GM12878 (cell line): ENCODE measurements around the gene RCAN1. TPM values are rescaled to one million over a fixed set of nuclear protein-coding genes. Genes with fewer than 3 reads are reported as not detected.

Experiments used
- ATAC-seq: fragments of 200-7000 bp; cut with Tn5 transposase; 3 replicates; pipeline ENCODE4 v1.9.1; 2020; ENCODE audit warnings: mild to moderate bottlenecking, moderate library complexity
- BruUV-seq: library from RNA; stranded (reverse); fragments of 400-500 nt; replicated peaks from 2 replicates; lab custom pipeline; 2021; lab: Mats Ljungman, UMichigan
- CTCF ChIA-PET: fragments of 300-600 bp; sonication (Branson Sonifier 250); formaldehyde crosslinking; extraction: SDS; loops from one replicate; lab custom pipeline; 2021; ENCODE audit warnings: inconsistent platforms; lab: Yijun Ruan, JAX
- POLR2A ChIA-PET: fragments of 350-600 bp; formaldehyde crosslinking; extraction: SDS; loops from one replicate; lab custom pipeline; 2021; ENCODE audit warnings: inconsistent platforms; lab: Charles Lee
- RAD21 ChIA-PET: fragments of 300-600 bp; sonication (Branson Sonifier 250); formaldehyde crosslinking; loops from one replicate; lab custom pipeline; 2023; ENCODE audit warnings: antibody characterized with exemption; ENCODE audit not compliant: unreplicated experiment; lab: Charles Lee
- SMC1A ChIA-PET: fragments of 300-600 bp; sonication (Branson Sonifier 250); formaldehyde crosslinking; loops from one replicate; lab custom pipeline; 2023; ENCODE audit not compliant: unreplicated experiment, uncharacterized antibody; lab: Charles Lee
- DNase-seq: peaks from one replicate; pipeline ENCODE4 v3.0.0-alpha.2; 2011; ENCODE audit warnings: low read depth, low spot score
- FAIRE-seq: peaks from 3 replicates; lab custom pipeline; 2011; peaks lifted over from hg19 to GRCh38; lab: Jason Lieb, UNC
- H2AFZ ChIP-seq: 2 replicates; pipeline ENCODE4 v1.6.0; 2011; ENCODE audit warnings: low read depth, low read length, control low read depth; ENCODE audit not compliant: control insufficient read depth
- H3K27ac ChIP-seq: 2 replicates; pipeline ENCODE4 v1.5.1; 2011; ENCODE audit warnings: control low read depth; ENCODE audit not compliant: control insufficient read depth, insufficient read depth
- H3K27me3 ChIP-seq, 2 experiments: replicated peaks in 1 of 2; 2 replicates each; pipeline versions ENCODE4 v1.6.0 to v1.6.1; 2011; ENCODE audit warnings: low read length in 1 of 2; ENCODE audit not compliant: control insufficient read depth in 2 of 2, insufficient read depth in 2 of 2
- H3K36me3 ChIP-seq, 2 experiments: 2 replicates each; pipeline ENCODE4 v1.5.1; 2011; ENCODE audit warnings: low read length in 1 of 2; ENCODE audit not compliant: control insufficient read depth in 2 of 2, insufficient read depth in 2 of 2
- H3K4me1 ChIP-seq: 2 replicates; pipeline ENCODE4 v1.6.1; 2011; ENCODE audit warnings: mild to moderate bottlenecking, low read length, moderate library complexity, mixed read lengths; ENCODE audit not compliant: control insufficient read depth, insufficient read depth
- H3K4me2 ChIP-seq: 2 replicates; pipeline ENCODE4 v1.6.0; 2011; ENCODE audit warnings: control low read depth; ENCODE audit not compliant: control insufficient read depth, insufficient read depth
- H3K4me3 ChIP-seq: fragments of 200-600 bp; sonication (generic); 2 replicates; pipeline ENCODE4 v1.5.1; 2016
- H3K79me2 ChIP-seq: 2 replicates; pipeline ENCODE4 v1.6.0; 2011; ENCODE audit warnings: low read length; ENCODE audit not compliant: control insufficient read depth, insufficient read depth
- H3K9ac ChIP-seq: 2 replicates; pipeline ENCODE4 v1.8.0; 2011; ENCODE audit warnings: low read length, control low read depth, mixed read lengths; ENCODE audit not compliant: control insufficient read depth, insufficient read depth
- H3K9me3 ChIP-seq: replicated peaks from 3 replicates; pipeline ENCODE4 v1.5.1; 2011; ENCODE audit warnings: mild to moderate bottlenecking, low read length; ENCODE audit not compliant: control insufficient read depth, insufficient read depth
- H4K20me1 ChIP-seq: 2 replicates; pipeline ENCODE4 v1.6.0; 2011; ENCODE audit not compliant: control insufficient read depth, insufficient read depth
- ATF2 ChIP-seq: IDR thresholded peaks from 2 replicates; pipeline ENCODE4 v1.6.1; 2012; ENCODE audit warnings: low read length, inconsistent platforms
- ATF3 ChIP-seq: IDR thresholded peaks from 2 replicates; pipeline ENCODE4 v1.6.1; 2011; ENCODE audit warnings: low read depth, mild to moderate bottlenecking, low read length, moderate library complexity, borderline replicate concordance; ENCODE audit errors: extremely low read depth
- CBFB ChIP-seq: IDR thresholded peaks from 2 replicates; pipeline ENCODE4 v1.6.1; 2016; ENCODE audit warnings: antibody characterized with exemption, low read depth
- CBX3 ChIP-seq: fragments of 200-600 bp; sonication (generic); IDR thresholded peaks from 2 replicates; pipeline ENCODE4 v1.6.1; 2016; ENCODE audit warnings: low read depth, borderline replicate concordance
- CHD2 ChIP-seq: IDR thresholded peaks from 2 replicates; pipeline ENCODE4 v1.6.1; 2011; ENCODE audit warnings: low read depth, low read length, improper control_type of control experiment, borderline replicate concordance
- DPF2 ChIP-seq: fragments of 450-650 bp; IDR thresholded peaks from 2 replicates; pipeline ENCODE4 v1.6.1; 2017; ENCODE audit warnings: mild to moderate bottlenecking
- FOXM1 ChIP-seq: IDR thresholded peaks from 2 replicates; pipeline ENCODE4 v1.6.1; 2012; ENCODE audit warnings: low read depth, mild to moderate bottlenecking, inconsistent platforms, low read length, moderate library complexity
- HDAC6 ChIP-seq: fragments of 200-600 bp; sonication (generic); IDR thresholded peaks from one replicate; pipeline ENCODE4 v1.8.0; 2017; ENCODE audit warnings: antibody characterized with exemption; ENCODE audit not compliant: unreplicated experiment
- KAT2A ChIP-seq: conservative IDR thresholded peaks from 2 replicates; pipeline ENCODE4 v1.6.1; 2011; ENCODE audit warnings: low read depth, low read length; ENCODE audit not compliant: control insufficient read depth
- MEF2B ChIP-seq: fragments of 450-650 bp; IDR thresholded peaks from 2 replicates; pipeline ENCODE4 v1.6.1; 2018; ENCODE audit warnings: mild to moderate bottlenecking, moderate library complexity; ENCODE audit not compliant: partially characterized antibody, poor library complexity, severe bottlenecking
- MXI1 ChIP-seq: fragments of 150-350 bp; IDR thresholded peaks from 2 replicates; pipeline ENCODE4 v1.6.1; 2011; ENCODE audit warnings: low read depth, mild to moderate bottlenecking, inconsistent platforms, low read length, improper control_type of control experiment
- NFYB ChIP-seq: IDR thresholded peaks from 2 replicates; pipeline ENCODE4 v1.6.1; 2011; ENCODE audit warnings: low read depth, mild to moderate bottlenecking, low read length, improper control_type of control experiment, moderate library complexity; ENCODE audit not compliant: insufficient read depth
- SMAD1 ChIP-seq: fragments of 450-650 bp; IDR thresholded peaks from 2 replicates; pipeline ENCODE4 v1.6.1; 2018; ENCODE audit warnings: mild to moderate bottlenecking, low read depth; ENCODE audit not compliant: partially characterized antibody
- STAT1 ChIP-seq: fragments of 450-650 bp; conservative IDR thresholded peaks from 2 replicates; pipeline ENCODE4 v1.6.1; 2014; ENCODE audit warnings: antibody characterized with exemption, mild to moderate bottlenecking
- TCF7 ChIP-seq: IDR thresholded peaks from 2 replicates; pipeline ENCODE4 v1.6.1; 2014; ENCODE audit warnings: antibody characterized with exemption, borderline replicate concordance
- ZNF207 ChIP-seq: fragments of 450-650 bp; IDR thresholded peaks from 2 replicates; pipeline ENCODE4 v1.6.1; 2014; ENCODE audit warnings: antibody characterized with exemption, mild to moderate bottlenecking, borderline replicate concordance
- WGBS: methylation state at CpG from one replicate; pipeline ENCODE4 v1.1.6; 2016; ENCODE audit warnings: low lambda C conversion rate; ENCODE audit not compliant: insufficient replicate concordance, insufficient coverage; ENCODE audit errors: missing lambda C conversion rate; 5-methylcytosine and 5-hydroxymethylcytosine counted together
- in situ Hi-C: fragments of 300-500 bp; cut with MboI; formaldehyde crosslinking; loops from 9 replicates; pipeline ENCODE4 v1.14.3; 2018; ENCODE audit warnings: mixed read lengths
- intact Hi-C: fragments of 100-400 bp; cut with micrococcal nuclease; formaldehyde crosslinking; loops from one replicate; pipeline ENCODE4 v1.14.2; 2022; ENCODE audit not compliant: unreplicated experiment
- polyA plus RNA-seq, 11 experiments: library from polyadenylated mRNA; depleted of rRNA in 4 of 11; unstranded in 6 of 11; stranded (reverse) in 5 of 11; fragments of >200 nt; fragmentation: Nextera tagmentation in 4 of 11; fragmentation: Illumina TruSeq in 1 of 11; extraction: Ambion mirVana in 4 of 11; extraction: Trizol in 1 of 11; gene quantifications; 1 replicate in 1 of 11; 2 replicates in 10 of 11; pipeline versions ENCODE4 v1.2.1 to v1.2.3, GENCODE V29; 2011 to 2016; ENCODE audit warnings: inconsistent platforms in 2 of 11, missing spikeins in 2 of 11, low read depth in 1 of 11
- total RNA-seq, 4 experiments: library from RNA; depleted of rRNA in 3 of 4; stranded (reverse); fragments of >200 nt in 3 of 4; fragmentation: Illumina TruSeq in 1 of 4; extraction: Trizol in 1 of 4; gene quantifications; 2 replicates each; pipeline versions ENCODE4 v1.2.1 to v1.2.3, GENCODE V29; 2013 to 2021
- TF ChIP-seq, protein P1 (sequence below): fragments of 450-650 bp; conservative IDR thresholded peaks from 2 replicates; pipeline ENCODE4 v1.6.1; 2017; ENCODE audit warnings: mild to moderate bottlenecking, moderate library complexity

Gene RCAN1
- total and polyA plus RNA-seq, 10 of the 15 experiments (the other 5 are each of a cell fraction or from before 2014, with no cell fraction given), result 2.8 to 12.9 (median 10.5) TPM

DNA sequence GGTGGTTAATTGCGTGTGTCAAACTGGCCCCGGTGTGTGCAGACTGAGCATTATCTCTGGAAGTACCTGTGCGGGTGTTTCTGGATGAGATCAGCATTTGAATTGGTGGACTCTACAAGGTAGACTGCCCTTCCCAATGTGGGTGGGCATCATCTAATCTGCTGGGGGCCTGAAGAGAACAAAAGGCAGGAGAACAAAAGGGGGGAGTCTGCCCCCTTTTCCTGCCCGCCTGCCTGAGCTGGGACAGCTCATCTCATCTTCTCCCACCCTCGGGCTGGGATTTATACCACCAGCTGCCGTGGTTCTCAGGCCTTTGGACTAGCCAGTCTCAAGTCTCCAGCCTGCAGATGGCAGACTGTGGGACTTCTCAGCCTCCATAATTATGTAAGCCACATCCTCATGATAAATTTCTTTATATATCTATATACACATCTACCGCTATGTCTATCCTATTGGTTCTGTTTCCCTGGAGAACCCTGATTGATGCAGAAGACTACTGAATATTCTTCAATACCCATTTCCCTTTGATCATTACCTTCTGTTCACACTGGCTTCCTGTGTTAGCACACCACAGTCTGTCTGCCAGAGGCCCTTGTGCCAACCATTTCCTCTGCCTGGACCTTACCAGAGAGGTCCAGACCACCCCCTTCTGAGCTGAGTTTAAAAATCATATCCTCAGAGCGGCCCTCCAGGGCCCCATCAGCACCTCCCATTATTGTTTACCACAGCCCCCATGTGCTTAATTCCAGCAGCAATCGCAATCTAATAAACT lies 25.2 kb downstream of the RCAN1 start (continued):
- no peak for TF ChIP-seq MXI1

GRCh38 chr21:34583926-34584563 lies 30.9 kb downstream of the RCAN1 start:
- Histone ChIP-seq H3K9me3 (no peaks in the 10 kb centered on the region; the same call in 2 of the 3 replicates), H3K4me3 (no peak overlapping the region), H3K4me2 (peak overlapping the region; percentile 50), H3K9ac (no peak overlapping the region), H3K4me1 (peaks cover 14% of the 10 kb centered on the region; the same call in 1 of the 2 replicates), H3K27ac (no peak overlapping the region), H3K27me3 (no peaks in the 10 kb centered on the region), H4K20me1 (no peaks in the 10 kb centered on the region), H2AFZ (peak overlapping the region; percentile 13; the same call in 1 of the 2 replicates), H3K79me2 (no peaks in the 10 kb centered on the region), H3K36me3 (no peaks in the 10 kb centered on the region)
- RAD21 ChIA-PET, result interaction anchor here (2.1 to 3.8 kb wide), 2 partner anchors 70 to 75 kb away, joined by 10 to 59 read pairs; partner anchors contain the start of gene KCNE1
- ATAC-seq, result peak; percentile 30; the same call in 1 of the 3 replicates
- SMC1A ChIA-PET, result interaction anchor here (1.0 to 2.8 kb wide), 2 partner anchors 11 to 73 kb away, joined by 5 to 19 read pairs; no protein-coding TSS in a partner anchor
- FAIRE-seq, result peak; percentile 52
- POLR2A ChIA-PET, result no interaction called here
- no TSS peak for BruUV-seq
- in situ Hi-C loops, result no loop called here
- CTCF ChIA-PET, result interaction anchor here (1.3 to 3.6 kb wide), 4 partner anchors 19 to 74 kb away, joined by 4 to 55 read pairs (median 14); partner anchors contain the start of gene KCNE1
- DNase-seq, result no peak
- 18% methylated on average over 3 of the region's 3 CpGs for WGBS
- intact Hi-C loops, result loop anchor here (5.0 kb wide), 1 partner anchor 57 kb away; no protein-coding TSS in a partner anchor
- TF ChIP-seq FOXM1 (peak; percentile 90), HDAC6 (no peak), ATF2 (peak; percentile 90), DPF2 (no peak), MEF2B (peak; percentile 25), CBFB (peak; percentile 65; the same call in 1 of the 2 replicates), CBX3 (no peak), ATF3 (no peak), TCF7 (peak; percentile 100), STAT1 (no peak), CHD2 (no peak), SMAD1 (no peak), ZNF207 (no peak), KAT2A (no peak), NFYB (no peak)
- TF ChIP-seq, protein P1, sequence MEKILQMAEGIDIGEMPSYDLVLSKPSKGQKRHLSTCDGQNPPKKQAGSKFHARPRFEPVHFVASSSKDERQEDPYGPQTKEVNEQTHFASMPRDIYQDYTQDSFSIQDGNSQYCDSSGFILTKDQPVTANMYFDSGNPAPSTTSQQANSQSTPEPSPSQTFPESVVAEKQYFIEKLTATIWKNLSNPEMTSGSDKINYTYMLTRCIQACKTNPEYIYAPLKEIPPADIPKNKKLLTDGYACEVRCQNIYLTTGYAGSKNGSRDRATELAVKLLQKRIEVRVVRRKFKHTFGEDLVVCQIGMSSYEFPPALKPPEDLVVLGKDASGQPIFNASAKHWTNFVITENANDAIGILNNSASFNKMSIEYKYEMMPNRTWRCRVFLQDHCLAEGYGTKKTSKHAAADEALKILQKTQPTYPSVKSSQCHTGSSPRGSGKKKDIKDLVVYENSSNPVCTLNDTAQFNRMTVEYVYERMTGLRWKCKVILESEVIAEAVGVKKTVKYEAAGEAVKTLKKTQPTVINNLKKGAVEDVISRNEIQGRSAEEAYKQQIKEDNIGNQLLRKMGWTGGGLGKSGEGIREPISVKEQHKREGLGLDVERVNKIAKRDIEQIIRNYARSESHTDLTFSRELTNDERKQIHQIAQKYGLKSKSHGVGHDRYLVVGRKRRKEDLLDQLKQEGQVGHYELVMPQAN, result no peak
